HepG2 (cell line): ENCODE data around the gene NKPD1. TPM values are rescaled to one million over a fixed set of nuclear protein-coding genes. Genes with fewer than 3 reads are reported as not detected.

Experiments
- ATF1 ChIP-seq: IDR thresholded peaks from 2 replicates; pipeline ENCODE4 v1.6.1; 2016; ENCODE audit warnings: mild to moderate bottlenecking, control low read depth
- CREBL2 ChIP-seq: sonication (generic); formaldehyde crosslinking; IDR thresholded peaks from 2 replicates; pipeline ENCODE4 v1.8.1; 2023; ENCODE audit warnings: missing genetic modification reagents, mild to moderate bottlenecking, borderline replicate concordance
- E2F2 ChIP-seq: sonication (generic); formaldehyde crosslinking; IDR thresholded peaks from 2 replicates; pipeline ENCODE4 v1.4.0; 2020; ENCODE audit warnings: missing genetic modification reagents, borderline replicate concordance
- HDAC2 ChIP-seq: sonication (generic); formaldehyde crosslinking; IDR thresholded peaks from 2 replicates; pipeline ENCODE4 v1.4.0; 2020; ENCODE audit warnings: missing genetic modification reagents
- HMGA1 ChIP-seq: sonication (generic); formaldehyde crosslinking; conservative IDR thresholded peaks from 2 replicates; pipeline ENCODE4 v1.4.0; 2020; ENCODE audit warnings: missing genetic modification reagents
- JUNB ChIP-seq: sonication (generic); formaldehyde crosslinking; IDR thresholded peaks from 2 replicates; pipeline ENCODE4 v1.8.0; 2022; ENCODE audit warnings: missing genetic modification reagents, mild to moderate bottlenecking, borderline replicate concordance
- MLLT10 ChIP-seq: sonication (generic); formaldehyde crosslinking; IDR thresholded peaks from 2 replicates; pipeline ENCODE4 v1.4.0; 2020; ENCODE audit warnings: missing genetic modification reagents
- MTF1 ChIP-seq: sonication (generic); formaldehyde crosslinking; IDR thresholded peaks from 2 replicates; pipeline ENCODE4 v1.5.0; 2020; ENCODE audit warnings: missing genetic modification reagents
- NFAT5 ChIP-seq: sonication (generic); formaldehyde crosslinking; IDR thresholded peaks from 2 replicates; pipeline ENCODE4 v1.4.0; 2020; ENCODE audit warnings: missing genetic modification reagents
- NRL ChIP-seq: sonication (generic); formaldehyde crosslinking; IDR thresholded peaks from 2 replicates; pipeline ENCODE4 v1.5.0; 2020; ENCODE audit warnings: missing genetic modification reagents, mild to moderate bottlenecking, moderate library complexity, borderline replicate concordance
- SNAPC5 ChIP-seq: sonication (generic); formaldehyde crosslinking; IDR thresholded peaks from 2 replicates; pipeline ENCODE4 v1.8.1; 2023; ENCODE audit warnings: mild to moderate bottlenecking, missing genetic modification reagents, borderline replicate concordance
- YY1 ChIP-seq: IDR thresholded peaks from 2 replicates; pipeline ENCODE4 v1.6.1; 2011; ENCODE audit warnings: low read length, low read depth, moderate library complexity, mild to moderate bottlenecking; ENCODE audit not compliant: insufficient read depth, insufficient replicate concordance
- ZBTB1 ChIP-seq: sonication (generic); formaldehyde crosslinking; IDR thresholded peaks from 2 replicates; pipeline ENCODE4 v1.4.0; 2020; ENCODE audit warnings: missing genetic modification reagents, borderline replicate concordance
- ZBTB25 ChIP-seq: IDR thresholded peaks from 2 replicates; pipeline ENCODE4 v1.6.1; 2018; ENCODE audit warnings: missing genetic modification reagents
- ZKSCAN8 ChIP-seq: IDR thresholded peaks from 2 replicates; pipeline ENCODE4 v1.6.1; 2016; ENCODE audit warnings: borderline replicate concordance, missing genetic modification reagents, missing compliant biosample characterization
- ZNF383 ChIP-seq: sonication (generic); formaldehyde crosslinking; IDR thresholded peaks from 2 replicates; pipeline ENCODE4 v1.4.0; 2020; ENCODE audit warnings: missing genetic modification reagents, mild to moderate bottlenecking, borderline replicate concordance
- ZNF576 ChIP-seq: sonication (generic); formaldehyde crosslinking; IDR thresholded peaks from 2 replicates; pipeline ENCODE4 v1.4.0; 2020; ENCODE audit warnings: mild to moderate bottlenecking, missing genetic modification reagents
- ZNF740 ChIP-seq: sonication (generic); formaldehyde crosslinking; IDR thresholded peaks from 2 replicates; pipeline ENCODE4 v1.4.0; 2020; ENCODE audit warnings: missing genetic modification reagents
- ZSCAN12 ChIP-seq: sonication (generic); formaldehyde crosslinking; IDR thresholded peaks from 2 replicates; pipeline ENCODE4 v1.9.0; 2021; ENCODE audit warnings: mild to moderate bottlenecking, missing genetic modification reagents
- polyA plus RNA-seq, 8 experiments: library from polyadenylated mRNA; depleted of rRNA in 3 of 8; stranded (reverse) in 7 of 8; unstranded in 1 of 8; fragments of >200 nt; fragmentation: Illumina TruSeq in 4 of 8; extraction: Trizol in 4 of 8; gene quantifications; 2 replicates each; pipeline versions ENCODE4 v1.2.1 to v1.2.3, GENCODE V29; 2011 to 2016; ENCODE audit warnings: low read depth in 4 of 8, missing spikeins in 1 of 8, mixed read lengths in 1 of 8; ENCODE audit not compliant: insufficient read depth in 1 of 8
- total RNA-seq, 5 experiments: library from RNA; depleted of rRNA; stranded (reverse); fragments of >200 nt; fragmentation: Illumina TruSeq; extraction: Trizol; gene quantifications; 2 replicates each; pipeline ENCODE4 v1.2.3, GENCODE V29; 2016; ENCODE audit warnings: low read depth in 1 of 5

NKPD1 gene
- total and polyA plus RNA-seq, 2 of the 13 experiments (the other 11 are each of a cell fraction or from before 2014, with no cell fraction given) = 0.03 TPM; not detected in 1

GRCh38 chr19:45178262-45179071 is 17.7 kb upstream of the NKPD1 start, which contains the start of gene BLOC1S3 (continued):
- TF ChIP-seq ZSCAN12 (CRISPR knock-in tag) (no peak), HDAC2 (peak; percentile 36; the same call in 1 of the 2 replicates), ZNF383 (CRISPR knock-in tag) (no peak), ZNF740 (CRISPR knock-in tag) (no peak), NFAT5 (CRISPR knock-in tag) (no peak), ZBTB25 (CRISPR knock-in tag) (peak; percentile 51; the same call in 1 of the 2 replicates), MTF1 (no peak), ZKSCAN8 (CRISPR knock-in tag) (no peak; the same call in 1 of the 2 replicates), E2F2 (CRISPR knock-in tag) (no peak), SNAPC5 (no peak), CREBL2 (CRISPR knock-in tag) (no peak), ZNF576 (no peak), JUNB (CRISPR knock-in tag) (no peak), NRL (no peak), YY1 (peak; percentile 47), MLLT10 (CRISPR knock-in tag) (no peak), HMGA1 (CRISPR knock-in tag) (no peak), ATF1 (CRISPR knock-in tag) (peak; percentile 97), ZBTB1 (no peak)
